Thymus (tissue), 11 donors: ENCODE data around the gene CSNK1G2. TPM values are rescaled to one million over a fixed set of nuclear protein-coding genes. Genes with fewer than 3 reads are reported as not detected.

ENCODE experiments used
- DNase-seq, 9 donors: peaks; one replicate each; pipeline ENCODE4 v3.0.0-alpha.2; 2013; ENCODE audit warnings: low spot score in 9 of 9, low read depth in 6 of 9, missing footprints in 1 of 9
- H3K27ac ChIP-seq, 2 donors: one replicate each; pipeline ENCODE4 v1.5.1; 2013; ENCODE audit warnings: control low read depth in 1 of 2, low read depth in 1 of 2, low read length in 1 of 2, mild to moderate bottlenecking in 1 of 2, moderate library complexity in 1 of 2
- H3K27me3 ChIP-seq, 2 donors: one replicate each; pipeline ENCODE4 v1.5.1; 2013; ENCODE audit warnings: low read length in 1 of 2; ENCODE audit not compliant: control insufficient read depth in 2 of 2, insufficient read depth in 1 of 2
- H3K36me3 ChIP-seq, 2 donors: one replicate each; pipeline ENCODE4 v1.5.1; 2013; ENCODE audit warnings: low read length in 1 of 2, mild to moderate bottlenecking in 1 of 2, moderate library complexity in 1 of 2; ENCODE audit not compliant: control insufficient read depth in 2 of 2, insufficient read depth in 2 of 2
- H3K4me1 ChIP-seq, 2 donors: one replicate each; pipeline ENCODE4 v1.5.1; 2013; ENCODE audit warnings: low read length in 2 of 2; ENCODE audit not compliant: control insufficient read depth in 2 of 2, insufficient read depth in 2 of 2
- H3K4me3 ChIP-seq, 2 donors: one replicate each; pipeline ENCODE4 v1.5.1; 2013; ENCODE audit warnings: low read length in 2 of 2, control low read depth in 1 of 2, mild to moderate bottlenecking in 1 of 2
- H3K9me3 ChIP-seq, 2 donors: one replicate each; pipeline ENCODE4 v1.5.1; 2013; ENCODE audit warnings: low read length in 1 of 2, mild to moderate bottlenecking in 1 of 2; ENCODE audit not compliant: control insufficient read depth in 2 of 2, insufficient read depth in 1 of 2
- WGBS: extraction: QIAGEN DNeasy Blood & Tissue Kit; methylation state at CpG from one replicate; pipeline ENCODE4 v1.1.7; 2013; 5-methylcytosine and 5-hydroxymethylcytosine counted together
- polyA plus RNA-seq: library from polyadenylated mRNA; stranded (reverse); fragments of 200-250 nt; gene quantifications from one replicate; pipeline ENCODE4 v1.2.3, GENCODE V29; 2013
- total RNA-seq: library from RNA; stranded (reverse); fragments of 120-200 nt; gene quantifications from one replicate; pipeline ENCODE4 v1.2.4, GENCODE V29; 2013
- donor health status: healthy.

The CSNK1G2 gene
- total and polyA plus RNA-seq, 2 donors, result 52.0 to 80.9 TPM

- WGBS, result 94% methylated on average over 23 of the region's 23 CpGs
- Histone ChIP-seq H3K9me3 (peaks cover 0 to 2% of the 10 kb centered on the region in 2 donors), H3K27me3 (no peaks in the 10 kb centered on the region), H3K36me3 (peaks cover 48 to 63% of the 10 kb centered on the region in 2 donors), H3K4me3 (no peak overlapping the region), H3K4me1 (peaks cover 7 to 41% of the 10 kb centered on the region in 2 donors), H3K27ac (peak overlapping the region in 1 of 2 donors; percentile 13)
- DNase-seq, result no peak
Observed at GRCh38 chr19:1922803-1923202, 18.2 kb upstream of the CSNK1G2 start.

- peak in 1 of 9 donors; percentile 35 for DNase-seq
- Histone ChIP-seq H3K36me3 (peaks cover 43 to 58% of the 10 kb centered on the region in 2 donors), H3K4me1 (peaks cover 7 to 44% of the 10 kb centered on the region in 2 donors), H3K4me3 (no peak overlapping the region), H3K27me3 (no peaks in the 10 kb centered on the region), H3K9me3 (peaks cover 0 to 4% of the 10 kb centered on the region in 2 donors), H3K27ac (peak overlapping the region; percentile 13 to 30)
- 96% methylated on average over 8 of the region's 8 CpGs for WGBS
Observed at GRCh38 chr19:1923319-1923718, 17.7 kb upstream of the CSNK1G2 start.

- 98% methylated on average over 35 of the region's 35 CpGs for WGBS
- Histone ChIP-seq H3K9me3 (peaks cover 0 to 4% of the 10 kb centered on the region in 2 donors), H3K36me3 (peaks cover 38 to 48% of the 10 kb centered on the region in 2 donors)
Observed at GRCh38 chr19:1924320-1924961, 16.5 kb upstream of the CSNK1G2 start.

GRCh38 chr19:1925544-1925943 is 15.4 kb upstream of the CSNK1G2 start:
- peaks cover 7 to 49% of the 10 kb centered on the region in 2 donors for H3K4me1 ChIP-seq
- peaks cover 0 to 10% of the 10 kb centered on the region in 2 donors for H3K27me3 ChIP-seq
- 95% methylated on average over 16 of the region's 16 CpGs for WGBS
- H3K36me3 ChIP-seq, result peaks cover 33 to 43% of the 10 kb centered on the region in 2 donors
- DNase-seq, result no peak
- peaks cover 0 to 4% of the 10 kb centered on the region in 2 donors for H3K9me3 ChIP-seq
- no peak overlapping the region for H3K27ac ChIP-seq
- H3K4me3 ChIP-seq, result no peak overlapping the region

More at GRCh38 chr19:1924320-1924961, 16.5 kb upstream of the CSNK1G2 start:
- H3K27ac ChIP-seq, result no peak overlapping the region
- no peak for DNase-seq
- no peak overlapping the region for H3K4me3 ChIP-seq
- peaks cover 0 to 3% of the 10 kb centered on the region in 2 donors for H3K27me3 ChIP-seq
- peaks cover 7 to 50% of the 10 kb centered on the region in 2 donors for H3K4me1 ChIP-seq

GRCh38 chr19:1929021-1929742 is 11.8 kb upstream of the CSNK1G2 start:
- peaks cover 0 to 10% of the 10 kb centered on the region in 2 donors for H3K27me3 ChIP-seq
- peak in 5 of 9 donors; percentile 60 to 84 (median 72) for DNase-seq
- peaks cover 11% of the 10 kb centered on the region in 2 donors for H3K36me3 ChIP-seq
- 19% methylated on average over 42 of the region's 42 CpGs for WGBS
- H3K4me1 ChIP-seq, result peaks cover 7 to 31% of the 10 kb centered on the region in 2 donors
- H3K9me3 ChIP-seq, result peaks cover 0 to 16% of the 10 kb centered on the region in 2 donors
- peak overlapping the region; percentile 16 to 31 for H3K4me3 ChIP-seq
- H3K27ac ChIP-seq, result no peak overlapping the region

GRCh38 chr19:1931445-1931844 is 9.5 kb upstream of the CSNK1G2 start:
- no peaks in the 10 kb centered on the region for H3K36me3 ChIP-seq
- H3K27ac ChIP-seq, result no peak overlapping the region
- H3K4me1 ChIP-seq, result peaks cover 7 to 31% of the 10 kb centered on the region in 2 donors
- peaks cover 0 to 10% of the 10 kb centered on the region in 2 donors for H3K27me3 ChIP-seq
- H3K4me3 ChIP-seq, result no peak overlapping the region
- 96% methylated on average over 1 of the region's 1 CpG for WGBS
- peaks cover 0 to 23% of the 10 kb centered on the region in 2 donors for H3K9me3 ChIP-seq
- DNase-seq, result no peak

- WGBS, result 87% methylated on average over 8 of the region's 8 CpGs
- Histone ChIP-seq H3K36me3 (no peaks in the 10 kb centered on the region), H3K9me3 (peaks cover 0 to 23% of the 10 kb centered on the region in 2 donors), H3K4me3 (no peak overlapping the region), H3K27ac (no peak overlapping the region), H3K4me1 (peaks cover 7 to 31% of the 10 kb centered on the region in 2 donors), H3K27me3 (peaks cover 0 to 10% of the 10 kb centered on the region in 2 donors)
- DNase-seq, result no peak
Observed at GRCh38 chr19:1932395-1932794, 8.6 kb upstream of the CSNK1G2 start.

- H3K9me3 ChIP-seq, result peaks cover 0 to 19% of the 10 kb centered on the region in 2 donors
- H3K4me1 ChIP-seq, result peaks cover 5 to 24% of the 10 kb centered on the region in 2 donors
- H3K36me3 ChIP-seq, result no peaks in the 10 kb centered on the region
- DNase-seq, result no peak
- H3K27me3 ChIP-seq, result peaks cover 0 to 10% of the 10 kb centered on the region in 2 donors
- no peak overlapping the region for H3K27ac ChIP-seq
- WGBS, result 82% methylated on average over 7 of the region's 7 CpGs
- no peak overlapping the region for H3K4me3 ChIP-seq
Observed at GRCh38 chr19:1933244-1933643, 7.7 kb upstream of the CSNK1G2 start.

- Histone ChIP-seq H3K27me3 (peaks cover 0 to 9% of the 10 kb centered on the region in 2 donors), H3K36me3 (no peaks in the 10 kb centered on the region), H3K4me1 (peaks cover 5 to 23% of the 10 kb centered on the region in 2 donors), H3K4me3 (no peak overlapping the region), H3K27ac (no peak overlapping the region), H3K9me3 (peaks cover 0 to 19% of the 10 kb centered on the region in 2 donors)
- 97% methylated on average over 8 of the region's 8 CpGs for WGBS
- no peak for DNase-seq
Observed at GRCh38 chr19:1933942-1934341, 7.0 kb upstream of the CSNK1G2 start.
